ENCODE results near the gene CTRL. TPM values are rescaled to one million over a fixed set of nuclear protein-coding genes. Genes with fewer than 3 reads are reported as not detected.

CTRL gene
- total and polyA plus RNA-seq, 7 donors: 0.27 to 1.1 (median 1.1) TPM

- intact Hi-C loops (cut with DNase I): loop anchor here (5.0 to 10.0 kb wide), 2 partner anchors 158 to 350 kb away; partner anchors contain the start of gene ESRP2 (in 1 of the 2)
- no peaks in the 10 kb centered on the region for H3K27me3 ChIP-seq (ENCODE audit: insufficient read depth in 3 of 3, low read length in 2 of 3)
- no peaks in the 10 kb centered on the region for H3K9me3 ChIP-seq
- WGBS, 3 donors: 16 to 39% (median 25%) methylated on average over 22 of the region's 22 CpGs
- peak; percentile 26 to 34 (median 28) for ATAC-seq
- H3K4me3 ChIP-seq: peak within 1 kb of the TSS; percentile 38
- DNase-seq: peak; percentile 88 to 93
- peak within 1 kb of the TSS; percentile 93 for H3K27ac ChIP-seq
- peaks cover 57% of the 10 kb centered on the region for H3K4me1 ChIP-seq
- peaks cover 0 to 61% of the 10 kb centered on the region in 2 donors for H3K36me3 ChIP-seq (ENCODE audit: insufficient read depth in 1 of 2, low read depth in 1 of 2)
- no peak for TF ChIP-seq CTCF (IDR thresholded peaks at IDR 0.05)
These were observed 47.0 kb downstream of the CTRL start, which contains the start of gene NRN1L for GRCh38 chr16:67884684-67885083. TSS of gene NRN1L (plus strand) at chr16:67884885. CDS start at chr16:67884904, 19 bp downstream.

GRCh38 chr16:67883872-67884261 lies 47.8 kb downstream of the CTRL start:
- H3K9me3 ChIP-seq: no peaks in the 10 kb centered on the region
- H3K36me3 ChIP-seq (ENCODE audit: insufficient read depth in 1 of 2, low read depth in 1 of 2): peaks cover 4 to 70% of the 10 kb centered on the region in 2 donors
- ATAC-seq (peak in 3 of 4 donors; percentile 21 to 48 (median 25)), DNase-seq (peak; percentile 64 to 80)
- intact Hi-C loops (cut with DNase I): loop anchor here (2.0 to 10.0 kb wide), 3 partner anchors 45 to 351 kb away; partner anchors contain the start of gene ESRP2 (in 1 of the 2)
- no peaks in the 10 kb centered on the region for H3K27me3 ChIP-seq (ENCODE audit: insufficient read depth in 3 of 3, low read length in 2 of 3)
- H3K27ac ChIP-seq: peak overlapping the region; percentile 93
- peak; percentile 81 for TF ChIP-seq CTCF (IDR thresholded peaks at IDR 0.05)
- H3K4me3 ChIP-seq: no peak overlapping the region
- H3K4me1 ChIP-seq: peaks cover 61% of the 10 kb centered on the region
- 57 to 79% (median 64%) methylated on average over 8 to 11 of the region's 11 CpGs for WGBS, 3 donors

GRCh38 chr16:67883146-67883871 lies 48.4 kb downstream of the CTRL start:
- WGBS, 3 donors: 61 to 83% (median 70%) methylated on average over 6 of the region's 6 CpGs
- no peak for TF ChIP-seq CTCF (IDR thresholded peaks at IDR 0.05)
- Histone ChIP-seq H3K27ac (peak overlapping the region; percentile 93), H3K9me3 (no peaks in the 10 kb centered on the region), H3K4me1 (peaks cover 61% of the 10 kb centered on the region), H3K27me3 (ENCODE audit: insufficient read depth in 3 of 3, low read length in 2 of 3) (no peaks in the 10 kb centered on the region), H3K36me3 (ENCODE audit: insufficient read depth in 1 of 2, low read depth in 1 of 2) (peaks cover 4 to 75% of the 10 kb centered on the region in 2 donors), H3K4me3 (peak overlapping the region; percentile 30)
- DNase-seq (no peak), ATAC-seq (no peak)
- intact Hi-C loops (cut with DNase I): loop anchor here (2.0 to 10.0 kb wide), 3 partner anchors 45 to 351 kb away; partner anchors contain the start of gene ESRP2 (in 1 of the 2)

GRCh38 chr16:67882374-67883145 lies 49.1 kb downstream of the CTRL start:
- H3K4me1 ChIP-seq: peaks cover 61% of the 10 kb centered on the region
- intact Hi-C loops (cut with DNase I): loop anchor here (2.0 to 10.0 kb wide), 3 partner anchors 46 to 352 kb away; partner anchors contain the start of gene ESRP2 (in 1 of the 2)
- 34 to 41% (median 37%) methylated on average over 18 of the region's 18 CpGs for WGBS, 3 donors
- no peak for TF ChIP-seq CTCF (IDR thresholded peaks at IDR 0.05)
- no peaks in the 10 kb centered on the region for H3K9me3 ChIP-seq
- H3K27ac ChIP-seq: peak overlapping the region; percentile 93
- ATAC-seq: peak; percentile 81 to 84 (median 82)
- H3K4me3 ChIP-seq: peak overlapping the region; percentile 31
- peaks cover 4 to 83% of the 10 kb centered on the region in 2 donors for H3K36me3 ChIP-seq (ENCODE audit: insufficient read depth in 1 of 2, low read depth in 1 of 2)
- peak; percentile 76 to 93 for DNase-seq
- no peaks in the 10 kb centered on the region for H3K27me3 ChIP-seq (ENCODE audit: insufficient read depth in 3 of 3, low read length in 2 of 3)

Data from psoas muscle (tissue), 8 donors.